Stimulated activated CD8-positive, alpha-beta memory T cell treated with anti-CD3 and anti-CD28 coated beads, Interleukin-7, amount 100 ng/mL, for 4 hours (primary cell): Measurements from ENCODE around the gene MGMT.

Experiments used
- DNase-seq, 2 donors: peaks; one replicate each; pipeline ENCODE4 v3.0.0-alpha.2; 2020; ENCODE audit warnings: low read depth in 2 of 2

MGMT gene

GRCh38 chr10:129792864-129793263, 325.8 kb downstream of the MGMT start:
- no peak for DNase-seq

GRCh38 chr10:129793479-129793878, 326.4 kb downstream of the MGMT start:
- DNase-seq = no peak

- no peak for DNase-seq
These were observed 327.0 kb downstream of the MGMT start for GRCh38 chr10:129793996-129794395.

GRCh38 chr10:129796710-129797420, 329.8 kb downstream of the MGMT start:
- no peak for DNase-seq

GRCh38 chr10:129799942-129800341, 332.9 kb downstream of the MGMT start:
- DNase-seq = no peak

GRCh38 chr10:129800796-129801340, 333.8 kb downstream of the MGMT start:
- DNase-seq = no peak

- DNase-seq = no peak
These were observed 340.2 kb downstream of the MGMT start for GRCh38 chr10:129807211-129807610.

- no peak for DNase-seq
These were observed 341.3 kb downstream of the MGMT start for GRCh38 chr10:129808092-129808983.

GRCh38 chr10:129809431-129809830, 342.4 kb downstream of the MGMT start:
- DNase-seq = no peak

GRCh38 chr10:129809841-129810240, 342.8 kb downstream of the MGMT start:
- DNase-seq = no peak

GRCh38 chr10:129811208-129811607, 344.2 kb downstream of the MGMT start:
- no peak for DNase-seq

- no peak for DNase-seq
These were observed 345.4 kb downstream of the MGMT start for GRCh38 chr10:129812398-129812797.

GRCh38 chr10:129814681-129815646, 347.9 kb downstream of the MGMT start:
- DNase-seq = no peak

GRCh38 chr10:129815898-129816655, 349.0 kb downstream of the MGMT start:
- DNase-seq = no peak

GRCh38 chr10:129816656-129817045, 349.6 kb downstream of the MGMT start:
- no peak for DNase-seq
